Measurements from ENCODE around the gene STRIP1.

DNA sequence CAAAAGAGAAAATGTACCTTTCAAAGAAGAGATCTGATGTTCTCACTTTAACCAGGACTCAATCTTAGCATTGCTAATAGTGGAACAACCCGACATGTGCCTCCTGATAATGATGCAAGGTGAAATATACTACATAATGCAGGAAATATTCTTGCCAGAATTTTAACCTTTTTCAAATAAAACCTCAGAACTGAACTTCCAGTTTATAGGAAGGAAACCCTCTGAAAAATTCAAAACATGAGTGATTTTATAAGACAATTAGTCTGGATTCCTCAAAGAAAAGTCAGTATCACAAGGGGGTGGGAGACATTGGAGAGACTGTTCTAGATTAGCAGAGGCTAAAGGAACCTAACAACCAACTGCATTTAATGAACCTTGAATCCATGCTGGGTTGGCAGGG is 31.7 kb upstream of the STRIP1 start:
- TF ChIP-seq CTCF (IDR thresholded peaks at IDR 0.05) (no peak), EP300 (IDR thresholded peaks at IDR 0.05) (no peak)
